Left colon (tissue), 2 donors: ENCODE results near the gene BOD1. TPM values are rescaled to one million over a fixed set of nuclear protein-coding genes. Genes with fewer than 3 reads are reported as not detected.

Experiments
- ATAC-seq: fragments of 200-7000 bp; cut with Tn5 transposase; one replicate; pipeline ENCODE4 v1.9.1; 2020; ENCODE audit warnings: mild to moderate bottlenecking, moderate library complexity
- DNase-seq, 2 donors: peaks; one replicate each; pipeline ENCODE4 v3.0.0-alpha.2; 2020
- intact Hi-C, 2 donors: fragments of 100-400 bp; cut with DNase I in 1 of 2; cut with micrococcal nuclease in 1 of 2; formaldehyde crosslinking; loops; one replicate each; pipeline versions ENCODE4 v1.11.2 to v1.14.0; 2022; cut with DNase I, micrococcal nuclease
- total RNA-seq, 2 donors: library from RNA; stranded (reverse); fragmentation: NEBNext Ultra II Directional; extraction: Animal tissue kit (Norgen Biotek cat#: 25700); gene quantifications; one replicate each; pipeline ENCODE4 v1.2.1, GENCODE V29; 2021
- donor health status: DM: no; HTN: no; CAD: no.
- donor health status: DM: yes; HTN: yes; CAD: no.

BOD1 gene
- total RNA-seq, 2 donors from 2014 or later: 22.5 to 23.8 TPM

DNA sequence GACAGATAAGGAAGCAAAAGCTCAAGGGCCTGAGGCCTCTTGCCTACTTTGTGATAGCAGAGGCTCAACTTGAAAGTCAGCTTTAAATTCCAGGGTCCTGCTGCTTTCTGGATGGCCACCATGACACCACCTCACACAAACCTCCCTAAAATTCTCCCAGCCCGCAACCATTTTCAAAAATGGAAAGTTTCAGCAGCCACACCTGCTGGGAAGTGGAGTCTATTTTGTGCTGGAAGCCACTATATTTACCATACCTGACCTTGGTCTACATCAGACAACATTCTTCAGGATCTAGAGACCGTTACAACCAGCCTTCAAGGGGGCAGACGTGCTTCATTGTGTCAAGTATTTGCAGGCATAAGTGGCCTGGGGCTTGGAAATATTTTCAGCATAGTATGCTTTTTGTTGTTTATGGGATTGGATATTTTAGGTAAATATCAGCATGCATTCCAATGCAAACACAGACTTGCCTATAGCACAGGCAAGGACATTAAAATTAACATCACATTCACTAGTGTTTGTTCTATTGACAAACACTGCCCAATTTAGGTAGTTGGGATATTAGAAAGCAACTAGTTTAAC lies 50.9 kb downstream of the BOD1 start:
- DNase-seq (no peak), ATAC-seq (no peak)
- intact Hi-C loops: loop anchor here in 1 of 2 donors (10.0 kb wide), 1 partner anchor 271 kb away; no protein-coding TSS in a partner anchor

DNA sequence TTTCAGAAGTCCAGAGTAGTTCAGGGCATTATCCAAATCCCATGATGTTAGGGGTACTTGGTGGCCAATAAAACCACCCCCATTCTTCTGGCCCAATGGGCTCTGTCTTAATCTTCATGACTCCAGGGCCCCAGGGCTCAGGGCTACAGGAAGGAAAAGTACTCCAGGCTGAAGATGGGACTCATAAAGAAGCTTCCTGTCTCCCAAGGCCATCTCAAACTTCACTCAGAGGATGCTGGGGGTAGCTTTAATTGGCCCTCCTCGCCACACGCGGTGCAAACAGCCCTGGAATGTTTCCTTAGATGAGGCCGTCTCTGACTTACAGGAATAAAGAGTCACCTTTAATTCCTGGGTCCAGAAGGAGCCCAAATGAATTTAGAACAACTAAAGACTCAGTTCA lies 52.3 kb downstream of the BOD1 start:
- no peak for ATAC-seq
- intact Hi-C loops: loop anchor here in 1 of 2 donors (10.0 kb wide), 1 partner anchor 269 kb away; no protein-coding TSS in a partner anchor
- no peak for DNase-seq

DNA sequence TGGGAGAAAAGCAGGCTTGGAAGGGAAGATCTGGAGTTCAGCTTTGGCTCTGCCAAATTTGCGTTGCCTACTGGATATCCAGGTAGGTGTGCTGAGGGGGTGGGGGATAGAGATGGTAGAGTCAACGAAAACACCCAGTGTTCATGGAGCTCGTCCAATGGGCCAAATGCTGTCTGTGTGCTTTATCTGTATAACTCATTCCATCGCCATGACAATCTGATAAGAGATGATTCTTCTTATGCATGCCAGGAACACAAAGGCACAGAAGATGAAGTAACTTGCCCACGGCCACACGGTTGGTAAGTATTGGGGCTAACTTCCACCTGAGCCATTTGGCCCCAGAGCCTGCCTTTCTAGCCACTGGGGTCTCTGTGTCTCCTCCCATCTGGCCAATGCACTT lies 53.2 kb downstream of the BOD1 start:
- intact Hi-C loops: loop anchor here in 1 of 2 donors (10.0 kb wide), 1 partner anchor 268 kb away; no protein-coding TSS in a partner anchor
- DNase-seq: no peak
- ATAC-seq: no peak

DNA sequence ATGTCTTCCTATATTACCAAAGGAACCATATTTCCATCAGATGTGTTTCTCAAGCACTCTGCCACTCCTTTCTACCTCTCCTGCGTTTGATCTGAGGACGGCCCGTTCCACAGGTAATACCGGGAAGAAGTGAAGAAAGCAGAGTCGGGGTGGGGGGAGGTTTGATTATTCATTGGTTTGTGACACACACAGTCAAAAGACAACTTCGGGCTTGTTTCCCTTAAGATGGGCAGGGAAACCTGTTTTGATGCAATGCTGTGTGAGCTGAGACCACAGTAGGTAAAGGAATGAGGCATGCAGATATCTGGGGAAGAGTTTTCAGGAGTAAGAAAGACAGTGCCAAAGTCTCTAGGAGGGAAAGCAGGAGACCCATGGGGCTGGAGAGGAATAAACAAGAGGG lies 54.0 kb downstream of the BOD1 start:
- ATAC-seq (no peak), DNase-seq (no peak)
- intact Hi-C loops: loop anchor here in 1 of 2 donors (10.0 kb wide), 1 partner anchor 268 kb away; no protein-coding TSS in a partner anchor
